GM18502 (cell line): ENCODE data around the gene PRR7.
A peak's percentile ranks its signal among the peaks of the same experiment; 100 is the strongest.

Source experiments
- ATAC-seq: cut with Tn5 transposase; IDR thresholded peaks from one replicate; pipeline ENCODE4 v1.9.1; 2021; ENCODE audit warnings: mild to moderate bottlenecking; ENCODE audit not compliant: unreplicated experiment, poor library complexity

PRR7 gene

GRCh38 chr5:177421062-177421798 lies 25.4 kb upstream of the PRR7 start:
- no peak for ATAC-seq

GRCh38 chr5:177423671-177424070 lies 22.9 kb upstream of the PRR7 start:
- ATAC-seq, result no peak

DNA sequence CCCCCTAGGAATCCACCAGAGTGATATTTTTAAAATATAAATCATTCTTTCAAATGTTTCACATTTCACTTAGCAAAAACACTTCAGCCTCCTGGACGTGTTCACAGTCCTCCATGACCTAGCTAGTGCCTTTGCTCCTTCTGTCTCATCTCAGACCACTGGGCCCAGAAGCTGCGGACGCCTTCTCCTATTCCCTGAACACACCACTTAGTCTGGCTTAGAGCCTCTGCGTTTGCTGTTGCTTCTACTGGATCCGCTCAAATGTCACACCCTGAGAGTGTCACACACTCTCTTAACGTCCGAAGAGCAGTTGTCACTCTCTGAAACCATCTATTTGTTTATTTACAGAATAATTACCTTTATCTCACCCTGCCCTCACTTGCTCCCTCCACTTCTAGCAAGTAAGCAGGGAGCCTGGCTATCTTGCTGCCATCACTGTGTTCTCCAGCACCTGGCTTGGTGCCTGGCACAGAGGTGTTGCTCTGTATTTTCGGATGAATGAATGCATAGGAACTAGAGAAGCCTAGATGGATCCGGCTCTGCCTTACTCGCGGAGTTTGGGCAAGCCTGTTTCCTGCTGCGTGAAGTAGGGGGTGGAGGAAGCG lies 21.3 kb upstream of the PRR7 start:
- no peak for ATAC-seq

GRCh38 chr5:177425801-177426565 lies 20.6 kb upstream of the PRR7 start:
- ATAC-seq, result peak; percentile 78

DNA sequence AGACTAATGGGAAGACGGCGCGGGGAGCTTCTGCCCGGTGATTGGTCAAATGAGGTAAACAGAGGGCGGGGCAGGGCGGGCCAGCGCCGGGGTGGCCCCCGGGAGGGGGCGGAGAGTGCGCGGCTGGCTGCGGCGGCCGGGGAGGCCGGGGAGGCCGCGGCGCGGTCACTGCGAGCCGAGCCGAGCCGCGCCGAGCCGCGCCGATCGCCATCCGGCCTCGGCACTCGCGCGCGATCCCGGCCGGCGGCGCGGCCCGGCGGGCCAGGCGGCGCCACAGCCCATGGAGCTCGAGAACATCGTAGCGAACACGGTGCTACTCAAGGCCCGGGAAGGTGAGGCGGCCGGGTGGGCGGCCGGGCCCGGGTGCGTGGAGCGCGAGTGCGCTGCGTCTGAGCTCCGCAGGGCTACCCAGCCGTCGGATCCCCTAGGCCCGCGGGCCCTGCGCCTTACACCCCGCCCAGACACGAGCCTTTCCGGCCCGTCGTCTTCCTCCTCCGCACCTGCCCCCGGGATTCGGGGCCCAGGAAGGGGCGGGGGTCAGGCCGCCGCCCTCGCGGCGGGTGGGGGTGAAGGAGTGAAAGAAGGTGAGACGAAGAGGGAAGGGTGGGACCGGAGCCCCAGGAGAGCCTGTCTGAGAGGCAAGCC lies 19.9 kb upstream of the PRR7 start, which contains the start of gene GRK6:
GRK6 (plus strand) TSS at position 111 of the 645 bp plus-strand sequence; CDS start at position 281, 170 bp downstream.
- peak; percentile 10 for ATAC-seq

- ATAC-seq, result no peak
Measured at GRCh38 chr5:177427211-177427822, 19.3 kb upstream of the PRR7 start.

GRCh38 chr5:177427919-177428573 lies 18.6 kb upstream of the PRR7 start:
- no peak for ATAC-seq

DNA sequence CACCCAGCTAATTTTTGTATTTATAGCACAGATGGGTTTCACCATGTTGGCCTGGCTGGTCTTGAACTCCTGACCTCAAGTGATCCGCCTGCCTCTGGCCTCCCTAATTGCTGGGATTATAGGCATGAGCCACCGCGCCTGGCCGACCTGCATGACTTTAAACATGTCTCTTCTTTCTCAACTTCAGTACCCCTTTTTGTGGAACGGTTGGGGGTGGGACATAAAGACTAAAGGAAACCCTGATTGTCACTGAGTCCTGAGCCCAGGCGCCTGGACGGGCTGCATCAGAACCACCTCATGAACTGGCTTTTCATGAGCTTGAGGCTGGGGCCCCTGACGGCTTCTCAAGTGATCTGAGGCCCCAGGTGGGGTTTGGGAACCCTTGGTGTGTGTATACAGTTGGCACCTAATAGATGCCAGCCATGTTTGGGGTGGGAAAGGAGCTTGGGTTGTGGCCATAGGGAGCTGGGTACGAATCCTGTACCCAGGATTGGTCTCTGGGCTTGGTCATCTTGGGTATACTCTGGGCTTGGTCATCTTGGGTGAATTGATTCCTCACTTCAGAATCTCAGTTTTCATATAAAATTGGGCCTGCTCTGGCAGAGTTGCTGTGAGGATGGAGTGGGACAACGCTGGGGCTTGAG lies 17.9 kb upstream of the PRR7 start:
- ATAC-seq, result no peak

- ATAC-seq, result no peak
Measured at GRCh38 chr5:177429248-177430040, 17.2 kb upstream of the PRR7 start.

DNA sequence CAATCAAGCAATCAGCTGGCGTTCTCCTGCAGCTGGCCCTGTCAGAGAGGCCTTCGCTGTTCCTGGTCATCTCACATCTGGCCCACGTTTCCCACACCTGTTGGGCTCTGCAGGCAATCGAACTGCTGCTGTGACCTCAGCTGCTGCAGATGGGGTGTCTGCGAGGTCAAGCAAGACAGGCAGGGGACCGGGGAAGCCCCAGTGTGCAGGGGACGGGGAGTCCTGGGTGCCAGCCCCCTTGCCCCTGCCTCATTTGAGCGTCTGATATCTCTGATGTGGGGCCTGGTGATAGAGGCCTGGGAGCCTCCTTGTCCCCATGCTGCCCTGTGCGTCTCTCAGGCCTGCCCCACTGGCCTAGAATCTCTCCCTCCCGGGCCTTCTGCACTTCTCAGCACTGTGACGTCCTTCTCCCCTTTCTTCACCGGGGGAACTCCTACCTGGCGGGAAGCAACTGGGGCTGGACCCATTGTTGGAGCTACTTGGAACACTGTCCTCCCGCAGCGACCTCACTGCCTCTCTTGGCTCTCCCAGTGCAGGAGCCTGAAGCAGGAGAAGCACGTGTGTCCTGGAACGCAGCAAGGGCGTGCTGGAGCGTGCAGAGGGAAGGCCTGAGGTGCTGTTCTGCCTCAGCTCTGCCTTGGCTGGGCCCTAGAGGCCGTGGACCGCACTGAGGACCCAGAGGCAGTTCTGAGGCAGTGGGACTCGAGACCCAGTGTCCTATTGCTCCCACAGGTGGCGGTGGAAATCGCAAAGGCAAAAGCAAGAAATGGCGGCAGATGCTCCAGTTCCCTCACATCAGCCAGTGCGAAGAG lies 16.3 kb upstream of the PRR7 start:
- ATAC-seq, result no peak

DNA sequence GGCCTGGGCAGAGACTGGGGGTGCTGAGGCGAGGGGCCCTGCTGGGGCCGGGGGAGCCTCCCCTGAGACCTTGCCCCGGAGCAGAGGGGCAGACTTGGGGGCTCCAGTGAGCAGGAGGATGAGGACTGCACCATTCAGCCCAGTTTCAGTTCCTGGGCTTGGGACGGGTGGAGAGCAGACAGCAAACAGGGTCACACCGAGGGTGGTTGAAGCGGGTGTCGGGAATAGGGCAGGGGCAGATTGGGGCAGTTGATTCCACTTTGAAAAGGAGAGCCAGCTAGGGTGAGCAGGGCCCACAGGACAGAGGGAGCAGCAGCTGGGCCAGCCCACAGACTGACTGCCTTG lies 15.7 kb upstream of the PRR7 start:
- ATAC-seq, result no peak

GRCh38 chr5:177431317-177432142 lies 15.1 kb upstream of the PRR7 start:
- ATAC-seq, result peak; percentile 60

- ATAC-seq, result no peak
Measured at GRCh38 chr5:177432143-177432838, 14.3 kb upstream of the PRR7 start.

GRCh38 chr5:177432839-177433657 lies 13.6 kb upstream of the PRR7 start:
- no peak for ATAC-seq

- ATAC-seq, result no peak
Measured at GRCh38 chr5:177433658-177434217, 12.9 kb upstream of the PRR7 start.
